ENCODE results near the gene MYO18B.

DNA sequence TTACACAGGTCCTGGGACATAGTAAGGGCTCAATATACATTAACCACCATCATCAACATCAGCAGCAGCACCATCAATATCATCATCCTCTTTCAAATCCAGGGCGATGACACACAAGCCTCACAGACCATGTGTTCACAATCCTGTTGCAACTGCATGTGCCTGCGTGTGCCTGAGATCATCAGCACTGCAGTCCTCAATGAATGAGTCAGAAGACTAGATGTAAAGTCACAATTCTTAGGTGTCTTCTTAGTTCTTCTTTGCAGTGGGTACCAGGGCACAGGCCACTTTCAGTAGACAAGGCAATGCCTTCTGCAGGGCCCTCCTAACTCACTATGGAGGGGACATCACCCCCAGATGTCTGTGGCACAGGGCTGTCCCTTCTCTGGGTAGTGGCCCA is 111.1 kb downstream of the MYO18B start:
- TF ChIP-seq POLR2AphosphoS5 (IDR thresholded peaks at IDR 0.05; ENCODE audit: low read depth, low read length): no peak
- TF ChIP-seq, protein P1, sequence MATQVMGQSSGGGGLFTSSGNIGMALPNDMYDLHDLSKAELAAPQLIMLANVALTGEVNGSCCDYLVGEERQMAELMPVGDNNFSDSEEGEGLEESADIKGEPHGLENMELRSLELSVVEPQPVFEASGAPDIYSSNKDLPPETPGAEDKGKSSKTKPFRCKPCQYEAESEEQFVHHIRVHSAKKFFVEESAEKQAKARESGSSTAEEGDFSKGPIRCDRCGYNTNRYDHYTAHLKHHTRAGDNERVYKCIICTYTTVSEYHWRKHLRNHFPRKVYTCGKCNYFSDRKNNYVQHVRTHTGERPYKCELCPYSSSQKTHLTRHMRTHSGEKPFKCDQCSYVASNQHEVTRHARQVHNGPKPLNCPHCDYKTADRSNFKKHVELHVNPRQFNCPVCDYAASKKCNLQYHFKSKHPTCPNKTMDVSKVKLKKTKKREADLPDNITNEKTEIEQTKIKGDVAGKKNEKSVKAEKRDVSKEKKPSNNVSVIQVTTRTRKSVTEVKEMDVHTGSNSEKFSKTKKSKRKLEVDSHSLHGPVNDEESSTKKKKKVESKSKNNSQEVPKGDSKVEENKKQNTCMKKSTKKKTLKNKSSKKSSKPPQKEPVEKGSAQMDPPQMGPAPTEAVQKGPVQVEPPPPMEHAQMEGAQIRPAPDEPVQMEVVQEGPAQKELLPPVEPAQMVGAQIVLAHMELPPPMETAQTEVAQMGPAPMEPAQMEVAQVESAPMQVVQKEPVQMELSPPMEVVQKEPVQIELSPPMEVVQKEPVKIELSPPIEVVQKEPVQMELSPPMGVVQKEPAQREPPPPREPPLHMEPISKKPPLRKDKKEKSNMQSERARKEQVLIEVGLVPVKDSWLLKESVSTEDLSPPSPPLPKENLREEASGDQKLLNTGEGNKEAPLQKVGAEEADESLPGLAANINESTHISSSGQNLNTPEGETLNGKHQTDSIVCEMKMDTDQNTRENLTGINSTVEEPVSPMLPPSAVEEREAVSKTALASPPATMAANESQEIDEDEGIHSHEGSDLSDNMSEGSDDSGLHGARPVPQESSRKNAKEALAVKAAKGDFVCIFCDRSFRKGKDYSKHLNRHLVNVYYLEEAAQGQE (IDR thresholded peaks at IDR 0.05; ENCODE audit: insufficient read depth in 1 of 2, low read depth in 2 of 2, low read length in 2 of 2): no peak
- TF ChIP-seq SIN3A (IDR thresholded peaks at IDR 0.05; ENCODE audit: borderline replicate concordance, insufficient read depth, low read length): no peak
- no peak for TF ChIP-seq TAF1 (IDR thresholded peaks at IDR 0.05; ENCODE audit: borderline replicate concordance, insufficient read depth, low read length)
- TF ChIP-seq FOXP2 (optimal IDR thresholded peaks at IDR 0.05; ENCODE audit: borderline replicate concordance, extremely low read depth, extremely low read length, insufficient read depth): no peak

All from PFSK-1 (cell line).